GM18951 (cell line): ENCODE data around the gene GAL3ST3.

Source experiments
- POLR2A ChIP-seq: IDR thresholded peaks from 4 replicates; pipeline ENCODE4 v1.6.1; 2011; ENCODE audit warnings: mild to moderate bottlenecking; ENCODE audit not compliant: insufficient read length, insufficient read depth; ENCODE audit errors: extremely low read depth
- in situ Hi-C: fragments of 300-500 bp; cut with MboI; formaldehyde crosslinking; loops from one replicate; pipeline ENCODE4 v1.12.0; 2022; ENCODE audit warnings: low sequenced_read_pairs, mixed read lengths, inconsistent platforms; ENCODE audit not compliant: unreplicated experiment

The GAL3ST3 gene

DNA sequence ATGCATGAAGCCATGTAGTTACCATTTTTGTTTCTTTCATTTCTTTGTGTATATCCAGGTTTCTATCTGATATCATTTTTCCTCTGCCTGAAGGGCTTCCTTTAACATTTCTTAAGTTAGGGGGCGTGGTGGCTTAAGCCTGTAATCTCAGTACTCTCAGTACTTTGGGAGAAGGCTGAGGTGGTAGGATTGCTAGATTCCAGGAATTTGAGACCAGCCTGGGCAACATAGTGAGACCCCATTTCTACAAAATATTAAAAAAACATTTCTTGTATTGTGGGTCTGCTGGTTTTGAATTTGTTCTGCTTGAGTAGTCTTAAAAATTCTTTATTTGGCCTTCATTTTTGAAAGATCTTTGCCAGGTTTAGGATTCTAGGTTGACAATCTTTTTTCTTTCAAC lies 15.6 kb upstream of the GAL3ST3 start:
- in situ Hi-C loops = no loop called here
- no peak for TF ChIP-seq POLR2A

DNA sequence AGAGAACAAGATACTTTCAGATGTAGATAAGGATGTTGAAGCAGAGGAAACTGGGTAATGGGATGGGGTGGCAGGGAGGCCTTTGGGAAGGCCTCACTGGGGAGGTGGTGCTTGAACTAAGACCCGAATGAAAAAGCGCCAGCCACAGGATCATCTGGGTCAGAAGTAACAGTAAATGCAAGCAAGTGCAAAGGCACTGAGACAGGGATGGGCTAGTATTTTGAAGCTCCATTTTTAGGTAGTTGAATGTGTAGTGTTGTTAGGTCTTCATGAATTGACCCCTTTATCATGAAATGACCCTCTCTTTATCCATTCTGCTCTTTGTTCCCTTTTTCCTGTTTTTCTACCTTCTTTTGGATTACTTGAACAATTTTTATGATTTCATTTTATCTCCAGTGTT lies 14.9 kb upstream of the GAL3ST3 start:
- TF ChIP-seq POLR2A = no peak
- in situ Hi-C loops = no loop called here

DNA sequence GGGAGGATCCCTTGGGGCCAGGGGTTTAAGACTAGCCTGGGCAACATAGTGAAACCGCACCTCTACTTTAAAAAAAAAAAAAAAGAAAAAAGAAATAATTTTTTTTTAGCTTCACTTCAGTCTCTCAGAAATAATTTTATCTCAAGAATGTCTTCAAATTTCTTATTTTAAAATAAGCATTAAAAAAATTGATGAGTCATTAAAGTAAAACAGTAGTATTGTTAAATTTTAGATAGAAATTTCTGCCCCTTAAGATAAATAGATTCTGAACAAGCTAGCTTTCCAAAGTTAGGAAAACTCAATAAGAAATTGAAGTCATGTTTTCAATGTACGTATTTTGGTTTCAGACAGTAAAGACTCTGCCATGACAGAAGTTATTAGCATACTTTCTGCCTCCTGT lies 13.4 kb upstream of the GAL3ST3 start:
- in situ Hi-C loops = no loop called here
- TF ChIP-seq POLR2A = no peak

DNA sequence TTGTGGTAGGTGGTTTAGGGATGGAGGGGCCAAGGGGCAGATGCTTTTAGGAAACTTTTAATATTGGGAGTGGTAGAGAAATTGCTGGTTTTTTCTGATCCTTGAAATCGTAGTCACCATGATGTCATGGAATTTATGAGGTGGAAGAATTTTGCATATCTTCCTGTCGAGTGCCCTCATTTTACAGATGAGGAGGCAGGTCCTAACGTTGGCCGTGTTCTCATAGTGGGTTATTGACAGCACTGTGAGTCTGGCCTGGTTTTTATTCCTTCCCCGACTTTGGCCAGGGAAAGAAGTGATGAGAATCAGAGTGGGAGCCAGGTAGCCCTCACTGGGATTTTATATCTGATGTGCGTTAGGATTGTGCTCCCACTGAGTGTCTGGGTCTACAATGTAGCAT lies 12.3 kb upstream of the GAL3ST3 start:
- in situ Hi-C loops = no loop called here
- no peak for TF ChIP-seq POLR2A

DNA sequence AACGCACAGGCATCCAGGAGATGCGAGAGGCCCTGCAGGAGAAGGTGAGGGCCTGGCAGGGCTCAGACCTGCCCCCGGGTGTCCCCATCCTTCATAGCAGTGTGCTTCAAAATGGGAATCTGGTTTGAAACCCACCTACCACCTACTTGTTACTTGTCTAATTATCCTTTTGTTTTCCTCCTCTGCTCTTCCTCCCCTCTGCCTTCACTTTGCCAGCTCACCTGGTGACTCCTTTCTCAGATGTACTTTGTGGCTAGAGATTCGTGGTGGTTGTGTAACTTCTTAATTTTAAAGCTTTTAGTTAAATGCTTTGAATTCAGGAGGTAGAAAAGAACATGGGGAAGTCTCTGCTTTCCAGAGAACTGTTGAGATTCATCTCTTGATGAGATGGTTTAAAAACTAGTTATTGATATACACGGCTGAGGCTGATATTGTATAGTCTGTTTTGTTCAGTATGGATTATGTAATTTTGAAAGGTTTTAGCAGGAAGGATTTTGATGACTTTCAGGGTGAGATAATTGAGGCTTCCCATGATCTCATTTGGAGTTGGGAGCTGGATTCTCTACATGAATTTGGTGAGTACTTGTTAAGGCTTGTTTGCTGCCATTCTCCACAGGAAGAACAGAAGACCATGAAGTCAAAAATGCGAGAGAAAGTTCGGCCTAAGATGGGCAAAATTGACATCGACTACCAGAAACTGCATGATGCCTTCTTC lies 11.2 kb upstream of the GAL3ST3 start:
- no peak for TF ChIP-seq POLR2A
- in situ Hi-C loops = no loop called here

DNA sequence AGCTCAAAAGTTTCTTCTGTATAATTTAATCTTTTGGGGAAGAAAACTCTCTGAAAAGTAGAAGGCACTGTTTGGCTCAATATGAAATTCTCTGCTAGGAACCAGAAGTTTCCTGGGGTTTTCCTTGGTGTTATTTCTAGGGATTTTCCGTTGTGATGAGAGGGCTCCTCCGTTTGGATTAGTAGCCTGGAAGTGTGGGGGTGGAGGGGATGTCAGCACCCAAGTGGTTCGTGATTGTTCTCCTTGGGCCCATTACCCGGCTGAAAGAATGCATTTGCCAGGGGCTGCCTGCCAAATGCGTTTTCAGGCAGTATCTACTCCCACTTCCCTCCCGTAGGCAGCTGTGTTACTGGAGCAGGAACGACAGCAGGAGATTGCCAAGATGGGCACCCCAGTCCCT lies 7.5 kb upstream of the GAL3ST3 start:
- in situ Hi-C loops = no loop called here
- no peak for TF ChIP-seq POLR2A

DNA sequence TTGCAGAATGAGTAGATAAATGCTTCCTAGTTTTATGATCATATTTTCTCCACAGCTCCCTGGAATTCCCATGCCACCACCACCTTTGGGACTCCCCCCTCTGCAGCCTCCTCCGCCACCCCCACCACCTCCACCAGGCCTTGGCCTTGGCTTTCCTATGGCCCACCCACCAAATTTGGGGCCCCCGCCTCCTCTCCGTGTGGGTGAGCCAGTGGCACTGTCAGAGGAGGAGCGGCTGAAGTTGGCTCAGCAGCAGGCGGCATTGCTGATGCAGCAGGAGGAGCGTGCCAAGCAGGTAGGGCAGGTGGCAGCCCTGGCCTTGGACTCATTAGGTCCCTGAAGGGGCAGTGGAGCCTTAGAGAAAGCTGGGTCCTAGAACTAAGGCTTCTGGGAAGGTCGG lies 6.1 kb upstream of the GAL3ST3 start:
- in situ Hi-C loops = no loop called here
- TF ChIP-seq POLR2A = no peak

DNA sequence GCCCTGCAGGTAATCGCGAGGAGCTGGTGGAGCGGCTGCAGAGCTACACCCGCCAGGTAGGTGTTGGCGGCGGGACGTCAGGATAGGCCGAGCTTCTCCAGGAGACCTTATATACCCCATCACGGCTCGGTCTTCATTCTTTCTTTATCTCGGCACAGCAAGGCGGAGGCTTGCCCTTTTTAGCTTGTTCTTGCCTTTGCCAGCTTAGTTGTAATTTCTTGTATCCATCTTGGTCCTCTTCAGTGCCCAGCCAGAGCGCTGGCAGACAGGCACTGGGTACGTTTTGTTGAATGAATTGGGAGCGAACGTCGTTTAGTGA lies 3.7 kb upstream of the GAL3ST3 start:
- in situ Hi-C loops = no loop called here

DNA sequence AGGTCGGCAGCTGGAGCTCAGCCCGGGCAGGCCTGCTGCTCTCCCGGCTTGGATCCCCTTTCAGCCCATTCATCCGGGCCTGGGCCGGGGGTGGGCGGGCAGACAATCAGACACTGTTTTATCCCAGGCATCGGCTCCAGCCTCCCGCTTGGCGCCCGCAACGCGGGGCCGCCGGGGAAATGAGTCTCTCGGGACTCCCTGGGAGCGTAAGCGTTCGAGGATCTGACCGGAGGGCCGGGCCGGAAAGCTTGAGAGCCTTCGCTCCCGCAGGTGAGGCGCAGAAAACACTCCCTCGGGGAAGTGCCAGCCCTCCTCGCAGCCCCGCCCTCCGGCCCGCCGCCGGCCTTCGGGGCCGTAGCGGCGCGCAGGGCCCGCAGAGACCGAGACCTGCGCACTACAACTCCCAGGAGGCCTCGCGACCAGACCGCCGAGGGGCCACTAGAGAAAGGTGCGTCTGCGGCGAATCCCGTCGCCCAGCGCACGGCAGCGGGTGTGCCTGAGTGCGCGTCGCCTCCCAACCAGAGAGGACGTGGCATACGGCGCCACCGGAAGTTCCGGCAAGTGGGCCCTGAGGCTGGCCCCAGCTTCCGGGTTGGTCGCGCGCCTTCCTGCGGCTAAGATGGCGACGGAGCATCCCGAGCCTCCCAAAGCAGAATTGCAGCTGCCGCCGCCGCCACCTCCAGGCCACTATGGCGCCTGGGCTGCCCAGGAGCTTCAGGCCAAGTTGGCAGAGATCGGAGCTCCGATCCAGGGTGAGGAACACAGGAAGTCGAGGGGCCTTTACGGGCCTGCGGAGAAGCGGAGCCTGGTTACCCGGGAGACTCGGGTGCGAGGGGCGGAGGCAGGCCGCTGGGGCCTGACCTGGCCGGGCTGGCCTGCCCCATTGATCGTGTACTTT lies 3.1 kb upstream of the GAL3ST3 start, which contains the start of gene SF3B2:
Gene SF3B2, plus strand, starts transcription at position 599 of the 898 bp plus-strand sequence. Its CDS starts 21 bp downstream, at position 620.
- in situ Hi-C loops = no loop called here
- TF ChIP-seq POLR2A = peak; percentile 78

More for the DNA sequence above, 3.7 kb upstream of the GAL3ST3 start:
- TF ChIP-seq POLR2A = no peak

DNA sequence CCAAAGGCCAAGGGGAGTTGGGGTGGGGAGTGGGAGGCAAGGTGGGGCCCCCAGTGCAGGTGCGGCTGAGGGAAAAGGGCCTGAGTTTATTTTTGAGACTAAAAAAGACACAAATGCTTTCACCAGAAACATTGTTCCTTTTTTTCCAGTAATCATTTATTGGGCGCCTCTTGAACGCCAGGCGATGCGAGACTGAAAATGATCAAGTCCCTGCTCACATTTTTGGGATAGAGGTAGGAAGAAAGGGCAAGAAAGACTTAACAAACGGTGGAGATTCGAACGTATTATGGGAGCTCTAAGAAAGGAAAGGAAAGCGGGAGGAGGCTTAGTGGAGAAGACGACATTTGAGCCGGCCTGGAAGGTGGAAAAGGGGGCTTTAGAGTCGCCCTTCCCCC lies 2.4 kb upstream of the GAL3ST3 start:
- no peak for TF ChIP-seq POLR2A
- in situ Hi-C loops = no loop called here

DNA sequence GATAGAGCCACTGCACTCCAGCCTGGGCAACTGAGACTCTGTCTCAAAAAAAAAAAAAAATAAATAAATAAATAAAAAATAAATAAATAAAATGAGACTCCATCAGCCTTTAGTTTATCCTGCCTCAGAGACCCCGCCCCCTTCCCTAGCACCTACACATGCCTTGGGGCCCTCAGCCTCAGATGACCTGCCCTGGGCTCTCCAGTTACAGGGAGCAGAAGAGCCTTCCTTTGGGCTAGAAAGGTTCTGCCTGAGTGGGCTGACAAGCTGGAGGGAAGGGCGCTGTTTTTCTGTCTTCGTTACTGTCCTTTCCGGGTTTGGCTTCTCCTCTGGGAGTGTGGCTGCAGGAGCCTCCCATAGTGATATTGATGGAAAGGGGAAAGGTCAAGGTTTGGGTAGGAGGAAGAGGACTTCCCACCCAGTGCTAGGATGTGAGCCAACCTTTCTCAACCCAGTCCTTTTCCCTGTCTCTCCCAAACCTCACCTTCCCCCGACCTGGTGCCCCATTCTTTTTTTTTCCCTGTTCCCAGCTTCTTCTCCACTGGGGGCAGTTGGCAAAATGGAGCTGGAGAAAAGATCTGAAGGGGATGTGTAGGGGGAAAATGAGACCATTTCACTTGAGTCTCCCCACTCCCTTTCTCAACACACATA lies 1.7 kb upstream of the GAL3ST3 start:
- TF ChIP-seq POLR2A = no peak
- in situ Hi-C loops = no loop called here

DNA sequence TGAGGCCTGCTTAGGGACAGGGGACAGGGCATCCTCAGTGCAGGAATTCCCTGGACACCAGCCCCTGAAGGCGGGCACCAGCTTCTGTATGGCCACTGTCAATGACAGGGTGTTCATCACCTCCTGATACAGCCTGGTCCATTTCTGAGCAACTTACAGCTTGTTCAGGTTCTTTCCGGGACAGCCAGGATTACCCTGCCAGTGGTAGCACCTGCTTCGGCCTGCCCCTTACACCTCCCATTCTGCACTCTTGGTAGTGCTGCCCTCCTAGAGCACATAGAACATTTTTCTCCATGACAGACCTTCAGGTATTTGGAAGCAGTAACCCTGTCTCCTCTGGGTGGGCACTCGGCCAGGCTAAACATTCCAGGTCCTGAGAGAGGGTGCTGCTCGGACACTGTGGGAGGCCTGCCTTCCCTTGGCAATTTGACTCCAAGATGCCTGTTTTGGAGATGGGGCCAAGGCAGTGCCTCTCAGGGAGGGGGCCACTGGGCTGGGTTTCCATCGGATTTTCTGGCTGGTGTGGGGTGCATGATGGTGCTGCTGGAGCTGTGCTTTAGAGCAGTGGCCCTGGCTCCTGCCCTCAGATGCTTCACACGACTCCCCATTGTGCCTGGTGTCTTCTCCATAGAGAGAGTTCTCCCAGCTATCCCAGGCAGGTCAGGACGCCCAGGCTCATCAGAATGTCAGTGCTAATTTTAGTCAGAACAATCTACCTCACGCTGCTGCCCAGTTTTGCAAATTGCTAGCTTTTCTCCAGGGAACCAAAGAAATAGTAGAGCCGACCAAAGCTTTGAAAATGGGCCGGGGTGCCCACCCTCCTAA lies 1.2 kb downstream of the GAL3ST3 start:
- in situ Hi-C loops = no loop called here

DNA sequence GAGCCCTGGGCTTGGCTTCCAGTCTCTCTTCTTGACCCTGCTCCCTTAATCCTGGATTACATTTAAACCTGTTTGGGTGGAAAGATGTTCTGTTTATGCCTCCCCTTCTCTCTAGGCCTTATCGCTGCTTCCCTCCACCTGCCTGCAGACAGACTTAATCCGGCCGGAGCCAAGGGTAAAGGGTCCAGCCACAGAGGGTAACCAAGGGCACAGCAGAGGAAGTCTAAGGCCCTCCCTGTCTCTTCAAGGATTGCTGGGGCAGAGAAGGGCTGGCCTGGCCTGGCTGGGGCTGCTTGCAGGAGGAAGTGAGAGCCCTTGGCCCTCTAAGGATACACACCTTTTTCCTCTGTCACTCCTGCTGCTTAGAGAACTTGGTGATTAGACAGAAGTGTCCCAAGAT lies 2.1 kb downstream of the GAL3ST3 start:
- in situ Hi-C loops = no loop called here
- no peak for TF ChIP-seq POLR2A

More for the DNA sequence above, 1.2 kb downstream of the GAL3ST3 start:
- TF ChIP-seq POLR2A = no peak
